Osteoblast (primary cell): ENCODE data around the gene AFF2. TPM values are rescaled to one million over a fixed set of nuclear protein-coding genes. Genes with fewer than 3 reads are reported as not detected.
A peak's percentile ranks its signal among the peaks of the same experiment; 100 is the strongest.

ENCODE experiments used
- DNase-seq: peaks from one replicate; pipeline ENCODE4 v3.0.0; 2011; ENCODE audit warnings: low spot score, mixed read lengths; ENCODE audit not compliant: insufficient read length; ENCODE audit errors: missing footprints
- H2AFZ ChIP-seq: 2 replicates; pipeline ENCODE4 v1.6.0; 2011; ENCODE audit warnings: mild to moderate bottlenecking, low read length
- H3K27ac ChIP-seq: 2 replicates; pipeline ENCODE4 v1.5.1; 2011; ENCODE audit warnings: mild to moderate bottlenecking, low read depth, low read length, moderate library complexity
- H3K27me3 ChIP-seq: 2 replicates; pipeline ENCODE4 v1.6.0; 2012; ENCODE audit warnings: mild to moderate bottlenecking, control low read depth, inconsistent platforms, low read length, moderate library complexity; ENCODE audit not compliant: insufficient read depth
- H3K36me3 ChIP-seq: 2 replicates; pipeline ENCODE4 v1.5.1; 2011; ENCODE audit warnings: mild to moderate bottlenecking, low read length, control low read depth, moderate library complexity; ENCODE audit not compliant: insufficient read depth
- H3K4me1 ChIP-seq: 2 replicates; pipeline ENCODE4 v1.5.1; 2011; ENCODE audit warnings: mild to moderate bottlenecking, low read length, control low read depth, moderate library complexity; ENCODE audit not compliant: insufficient read depth
- H3K4me2 ChIP-seq: 2 replicates; pipeline ENCODE4 v1.6.0; 2011; ENCODE audit warnings: mild to moderate bottlenecking, low read length; ENCODE audit not compliant: insufficient read depth
- H3K4me3 ChIP-seq: fragments of 200-600 bp; sonication (generic); 3 replicates; pipeline ENCODE4 v1.5.1; 2012; ENCODE audit warnings: mild to moderate bottlenecking, low read length, inconsistent platforms; ENCODE audit not compliant: insufficient read depth
- H3K79me2 ChIP-seq: 2 replicates; pipeline ENCODE4 v1.6.0; 2012; ENCODE audit warnings: mild to moderate bottlenecking, low read length, control low read depth, inconsistent platforms; ENCODE audit not compliant: insufficient read depth
- H3K9me3 ChIP-seq: 2 replicates; pipeline ENCODE4 v1.5.1; 2011; ENCODE audit warnings: low read depth, low read length, control low read depth
- H4K20me1 ChIP-seq: 2 replicates; pipeline ENCODE4 v1.6.0; 2012; ENCODE audit warnings: mild to moderate bottlenecking, low read length, control low read depth; ENCODE audit not compliant: insufficient read depth
- total RNA-seq: library from RNA; depleted of rRNA; stranded (reverse); fragments of >200 nt; gene quantifications from 2 replicates; pipeline ENCODE4 v1.2.3, GENCODE V29; 2012
- TF ChIP-seq, protein P1 (sequence below): IDR thresholded peaks from 2 replicates; pipeline ENCODE4 v1.5.1; 2011; ENCODE audit warnings: mild to moderate bottlenecking, low read depth, low read length, moderate library complexity; ENCODE audit errors: extremely low read depth

Gene AFF2
- total RNA-seq, 1 donor: 10.9 TPM

DNA sequence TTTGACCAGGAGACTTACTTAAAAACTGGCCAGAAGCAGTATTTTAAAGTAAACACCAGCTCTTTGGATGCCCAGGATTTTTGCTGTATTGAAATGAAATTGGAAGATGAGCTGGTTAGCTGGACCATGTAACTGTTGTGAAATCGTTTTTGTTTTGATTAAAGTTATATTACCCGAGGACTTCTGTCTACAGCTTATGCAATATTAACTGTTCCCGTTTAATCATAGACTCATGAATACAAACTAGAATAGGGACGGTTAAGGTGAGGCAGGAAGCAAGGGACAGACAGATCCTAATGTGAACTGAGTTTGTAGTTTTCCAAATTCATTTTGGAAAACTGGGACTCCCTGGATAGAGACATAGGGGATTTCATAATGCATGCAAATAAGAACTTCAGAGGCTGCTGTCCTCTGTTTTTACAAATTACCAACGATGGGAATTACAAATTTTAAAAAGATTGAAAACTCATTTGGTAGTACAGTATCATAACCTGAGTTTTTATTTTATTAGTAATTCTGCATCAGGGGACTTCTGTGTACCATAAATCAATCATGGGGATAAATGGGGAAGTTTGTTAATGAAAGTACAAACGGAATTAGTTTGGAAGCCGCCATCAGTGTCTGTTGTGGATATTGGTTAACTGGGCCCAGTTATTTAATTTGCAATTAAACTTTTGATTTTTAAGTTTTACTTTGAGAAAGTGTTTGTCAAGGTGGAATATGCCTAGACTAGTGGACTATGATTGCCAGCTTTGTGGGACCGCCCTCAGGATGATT lies 304.4 kb downstream of the AFF2 start:
- Histone ChIP-seq H3K79me2 (no peaks in the 10 kb centered on the region), H2AFZ (no peak overlapping the region), H3K9me3 (no peaks in the 10 kb centered on the region), H3K27me3 (no peaks in the 10 kb centered on the region), H3K4me1 (no peaks in the 10 kb centered on the region), H3K4me2 (no peak overlapping the region), H3K27ac (no peak overlapping the region), H4K20me1 (no peaks in the 10 kb centered on the region), H3K4me3 (no peak overlapping the region), H3K36me3 (no peaks in the 10 kb centered on the region)
- DNase-seq: no peak
- TF ChIP-seq, protein P1, sequence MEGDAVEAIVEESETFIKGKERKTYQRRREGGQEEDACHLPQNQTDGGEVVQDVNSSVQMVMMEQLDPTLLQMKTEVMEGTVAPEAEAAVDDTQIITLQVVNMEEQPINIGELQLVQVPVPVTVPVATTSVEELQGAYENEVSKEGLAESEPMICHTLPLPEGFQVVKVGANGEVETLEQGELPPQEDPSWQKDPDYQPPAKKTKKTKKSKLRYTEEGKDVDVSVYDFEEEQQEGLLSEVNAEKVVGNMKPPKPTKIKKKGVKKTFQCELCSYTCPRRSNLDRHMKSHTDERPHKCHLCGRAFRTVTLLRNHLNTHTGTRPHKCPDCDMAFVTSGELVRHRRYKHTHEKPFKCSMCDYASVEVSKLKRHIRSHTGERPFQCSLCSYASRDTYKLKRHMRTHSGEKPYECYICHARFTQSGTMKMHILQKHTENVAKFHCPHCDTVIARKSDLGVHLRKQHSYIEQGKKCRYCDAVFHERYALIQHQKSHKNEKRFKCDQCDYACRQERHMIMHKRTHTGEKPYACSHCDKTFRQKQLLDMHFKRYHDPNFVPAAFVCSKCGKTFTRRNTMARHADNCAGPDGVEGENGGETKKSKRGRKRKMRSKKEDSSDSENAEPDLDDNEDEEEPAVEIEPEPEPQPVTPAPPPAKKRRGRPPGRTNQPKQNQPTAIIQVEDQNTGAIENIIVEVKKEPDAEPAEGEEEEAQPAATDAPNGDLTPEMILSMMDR: no peak

GRCh38 chrX:148806145-148806870 lies 305.9 kb downstream of the AFF2 start:
- Histone ChIP-seq H3K79me2 (no peaks in the 10 kb centered on the region), H3K4me2 (no peak overlapping the region), H3K36me3 (no peaks in the 10 kb centered on the region), H3K4me3 (no peak overlapping the region), H4K20me1 (no peaks in the 10 kb centered on the region), H2AFZ (no peak overlapping the region), H3K4me1 (no peaks in the 10 kb centered on the region), H3K9me3 (no peaks in the 10 kb centered on the region), H3K27ac (no peak overlapping the region), H3K27me3 (no peaks in the 10 kb centered on the region)
- no peak for DNase-seq
- TF ChIP-seq, protein P1: no peak

- no peaks in the 10 kb centered on the region for H3K36me3 ChIP-seq
- H3K27me3 ChIP-seq: no peaks in the 10 kb centered on the region
- no peaks in the 10 kb centered on the region for H3K79me2 ChIP-seq
- no peak overlapping the region for H2AFZ ChIP-seq
- H3K4me1 ChIP-seq: no peaks in the 10 kb centered on the region
- H3K4me2 ChIP-seq: no peak overlapping the region
- no peak for DNase-seq
- TF ChIP-seq, protein P1: no peak
- no peak overlapping the region for H3K4me3 ChIP-seq
- no peak overlapping the region for H3K27ac ChIP-seq
- no peaks in the 10 kb centered on the region for H4K20me1 ChIP-seq
- H3K9me3 ChIP-seq: no peaks in the 10 kb centered on the region
Measured at GRCh38 chrX:148808833-148809232, 308.4 kb downstream of the AFF2 start.

- Histone ChIP-seq H3K27ac (no peak overlapping the region), H3K9me3 (no peaks in the 10 kb centered on the region), H3K4me1 (no peaks in the 10 kb centered on the region), H3K79me2 (no peaks in the 10 kb centered on the region), H3K4me2 (no peak overlapping the region), H3K36me3 (no peaks in the 10 kb centered on the region), H3K27me3 (no peaks in the 10 kb centered on the region), H4K20me1 (no peaks in the 10 kb centered on the region), H2AFZ (no peak overlapping the region), H3K4me3 (no peak overlapping the region)
- DNase-seq: peak; percentile 13
- TF ChIP-seq, protein P1: no peak
Measured at GRCh38 chrX:148811236-148811635, 310.8 kb downstream of the AFF2 start.
